GM21529 (cell line): ENCODE results near the gene TMC4.

Experiments used
- ATAC-seq: cut with Tn5 transposase; IDR thresholded peaks from one replicate; pipeline ENCODE4 v1.9.1; 2021; ENCODE audit not compliant: unreplicated experiment

TMC4 gene

DNA sequence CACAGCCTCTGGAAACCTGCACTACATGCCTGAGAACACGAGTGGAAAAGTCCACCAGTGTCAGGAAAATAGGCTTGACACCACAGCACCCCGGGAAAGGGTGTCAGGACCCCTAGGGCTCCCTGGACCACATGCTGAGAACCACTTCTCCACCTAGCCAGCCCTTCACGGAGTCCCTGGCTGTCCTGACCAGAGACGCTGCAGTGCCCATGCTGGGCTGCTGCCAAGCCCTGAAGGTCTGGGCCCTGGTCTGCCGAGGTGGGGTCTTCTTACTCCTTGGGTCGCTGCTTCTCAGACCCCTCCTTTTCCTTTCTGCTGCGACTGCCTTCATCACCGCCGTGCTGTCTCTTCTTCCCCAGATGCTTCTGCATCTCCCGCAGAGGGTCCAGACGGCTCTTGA is 16.5 kb downstream of the TMC4 start:
- ATAC-seq = no peak

DNA sequence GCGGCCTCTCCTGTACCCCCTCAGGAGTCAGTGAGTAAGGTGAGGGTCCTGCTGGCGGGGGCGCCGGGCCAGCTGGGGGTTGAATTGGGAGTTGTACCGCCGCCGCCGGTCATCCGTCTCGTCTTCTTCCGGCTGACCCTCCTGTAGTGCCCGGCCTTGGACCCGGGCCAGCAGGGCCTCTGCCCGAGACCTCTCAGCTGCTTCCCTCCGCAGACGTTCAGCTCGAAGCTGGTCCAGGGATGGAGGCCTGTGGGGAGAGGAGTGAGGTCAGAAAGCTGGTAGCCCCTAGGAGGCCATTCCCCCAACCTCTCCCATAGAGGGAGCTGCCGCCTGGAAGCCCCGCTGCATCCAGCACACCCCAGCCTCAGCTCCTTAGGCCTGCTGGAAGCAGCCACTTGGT is 17.3 kb downstream of the TMC4 start:
- no peak for ATAC-seq

DNA sequence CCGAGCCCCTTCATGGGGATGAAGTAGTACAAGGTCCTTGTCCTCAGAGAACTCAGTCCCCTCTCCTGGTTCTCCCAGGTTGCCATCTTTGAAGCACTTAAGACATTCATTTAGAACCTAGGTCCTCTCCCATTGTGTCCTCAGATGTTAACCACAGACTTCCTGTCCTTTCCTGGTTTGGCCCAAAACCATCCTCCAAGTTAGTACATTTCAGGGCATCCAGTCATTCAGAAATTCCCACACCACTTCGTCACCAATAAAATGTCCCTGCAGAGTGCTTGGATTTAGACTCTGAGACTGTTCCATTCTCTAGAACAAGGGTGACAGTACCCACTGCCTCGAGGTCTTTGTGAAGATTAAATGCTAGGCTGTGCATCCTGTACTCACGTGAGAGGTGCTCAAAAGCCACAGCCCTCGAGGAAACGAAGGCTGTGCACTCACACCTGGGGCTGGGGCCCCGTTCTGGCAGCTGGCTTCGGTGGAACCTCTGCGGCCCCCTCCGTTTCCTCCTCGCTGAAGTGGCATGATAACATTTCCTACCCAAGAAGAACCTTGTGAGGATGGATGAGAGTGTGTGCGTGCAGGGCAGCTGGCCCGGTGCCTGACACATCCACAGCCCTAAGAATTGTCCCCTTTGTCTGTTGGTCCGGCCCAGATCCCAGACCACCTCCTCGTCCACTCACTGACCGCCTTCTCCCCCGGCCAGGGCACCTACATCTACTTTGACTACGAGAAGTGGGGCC is 18.2 kb downstream of the TMC4 start:
- ATAC-seq = no peak

DNA sequence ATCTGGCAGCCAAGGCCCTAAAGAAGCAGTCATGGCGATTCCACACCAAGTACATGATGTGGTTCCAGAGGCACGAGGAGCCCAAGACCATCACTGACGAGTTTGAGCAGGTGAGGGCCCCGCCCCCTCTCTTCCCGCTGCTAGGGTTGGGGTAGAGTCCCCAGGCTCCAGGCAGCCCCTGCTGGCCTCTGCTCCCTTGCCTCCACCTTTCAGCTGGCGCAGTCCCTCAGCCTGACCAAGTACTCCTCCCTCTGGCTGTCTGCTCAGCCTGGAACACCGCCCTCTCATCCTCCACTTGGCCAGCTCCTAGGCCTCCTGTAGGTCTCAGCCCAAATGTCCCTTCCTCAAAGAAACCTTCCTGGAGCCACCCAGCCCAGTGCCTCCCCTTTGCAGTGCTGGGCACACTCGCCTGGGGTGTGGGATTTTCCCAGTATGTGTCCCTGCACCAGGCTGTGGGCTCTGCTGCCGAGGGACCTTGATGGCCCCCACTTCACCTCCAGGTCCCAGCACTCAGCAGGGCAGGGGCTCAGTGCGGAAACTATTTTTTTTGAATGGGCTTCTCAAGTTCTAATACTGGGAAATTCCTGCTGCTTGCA is 19.1 kb downstream of the TMC4 start:
- no peak for ATAC-seq

DNA sequence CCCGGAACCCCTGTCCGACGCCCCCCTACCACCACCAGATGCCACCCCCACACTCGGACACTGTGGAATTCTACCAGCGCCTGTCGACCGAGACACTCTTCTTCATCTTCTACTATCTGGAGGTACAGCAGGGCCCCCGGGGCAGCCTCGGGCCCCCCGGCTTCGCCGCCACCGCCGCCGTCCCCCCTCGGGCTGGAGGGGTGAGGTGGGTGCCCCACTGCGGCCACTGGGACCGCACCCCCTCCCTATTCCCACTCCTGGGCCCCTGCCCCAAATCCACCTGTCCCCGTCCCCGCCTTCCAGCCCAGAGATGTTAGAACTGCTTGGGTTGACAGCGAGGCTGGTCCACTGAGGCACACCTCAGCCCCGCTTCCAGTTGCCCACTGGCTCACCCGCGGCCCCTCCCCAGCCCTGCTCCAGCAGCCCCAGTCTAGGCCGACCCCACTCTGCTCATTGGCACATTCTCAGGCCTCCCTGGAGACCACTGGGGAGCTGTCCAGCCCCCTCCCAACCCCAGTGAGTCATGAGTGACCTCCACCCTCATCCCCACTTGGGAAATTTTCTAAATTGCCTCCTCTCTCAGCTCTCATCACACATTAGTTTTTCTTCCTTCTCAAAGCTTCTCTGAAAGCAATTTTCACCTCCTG is 20.0 kb downstream of the TMC4 start:
- no peak for ATAC-seq

DNA sequence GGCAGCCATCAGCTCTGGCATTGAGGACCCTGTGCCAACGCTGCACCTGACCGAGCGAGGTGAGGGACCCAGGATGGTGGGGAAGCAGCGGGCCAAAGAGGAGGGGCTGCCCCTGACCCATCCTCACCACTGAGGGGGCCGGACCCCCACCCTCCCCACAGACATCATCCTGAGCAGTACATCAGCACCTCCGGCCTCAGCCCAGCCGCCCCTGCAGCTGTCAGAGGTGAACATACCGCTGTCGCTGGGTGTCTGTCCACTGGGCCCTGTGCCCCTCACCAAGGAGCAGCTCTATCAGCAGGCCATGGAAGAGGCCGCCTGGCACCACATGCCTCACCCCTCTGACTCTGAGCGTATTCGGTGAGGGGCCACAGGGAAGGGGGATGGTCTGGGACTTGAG is 20.7 kb downstream of the TMC4 start:
- no peak for ATAC-seq

DNA sequence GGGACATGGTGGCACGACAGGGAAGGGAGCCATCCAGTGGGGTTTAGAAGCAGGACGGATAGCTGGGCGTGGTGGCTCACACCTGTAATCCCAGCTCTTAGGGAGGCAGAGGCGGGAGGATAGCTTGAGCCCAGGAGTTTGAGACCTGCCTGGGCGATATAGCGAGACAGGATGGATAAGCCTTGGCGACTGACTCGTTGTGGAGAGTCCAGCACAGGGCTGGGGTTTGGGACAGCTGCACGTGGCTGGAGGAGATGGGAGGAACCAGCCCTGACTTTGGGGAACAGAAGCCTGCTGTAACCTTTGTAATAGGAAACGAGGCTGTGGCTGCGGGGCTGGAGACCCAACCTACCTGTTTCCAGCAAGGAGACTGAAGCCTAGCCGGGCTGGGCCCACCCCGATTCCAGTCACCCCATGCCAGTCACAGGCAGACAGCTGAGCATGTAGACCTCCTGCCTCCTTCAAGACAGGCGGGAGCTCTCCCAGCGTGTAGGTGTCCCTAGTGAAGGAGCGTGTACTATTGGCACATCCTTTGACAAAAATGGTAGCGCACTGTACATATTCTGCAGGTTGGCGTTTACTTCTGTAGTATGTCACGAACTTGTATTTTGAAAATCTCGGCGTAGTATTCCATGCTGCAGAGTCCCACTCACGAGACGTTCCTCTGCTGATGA is 21.5 kb downstream of the TMC4 start:
- ATAC-seq = no peak

DNA sequence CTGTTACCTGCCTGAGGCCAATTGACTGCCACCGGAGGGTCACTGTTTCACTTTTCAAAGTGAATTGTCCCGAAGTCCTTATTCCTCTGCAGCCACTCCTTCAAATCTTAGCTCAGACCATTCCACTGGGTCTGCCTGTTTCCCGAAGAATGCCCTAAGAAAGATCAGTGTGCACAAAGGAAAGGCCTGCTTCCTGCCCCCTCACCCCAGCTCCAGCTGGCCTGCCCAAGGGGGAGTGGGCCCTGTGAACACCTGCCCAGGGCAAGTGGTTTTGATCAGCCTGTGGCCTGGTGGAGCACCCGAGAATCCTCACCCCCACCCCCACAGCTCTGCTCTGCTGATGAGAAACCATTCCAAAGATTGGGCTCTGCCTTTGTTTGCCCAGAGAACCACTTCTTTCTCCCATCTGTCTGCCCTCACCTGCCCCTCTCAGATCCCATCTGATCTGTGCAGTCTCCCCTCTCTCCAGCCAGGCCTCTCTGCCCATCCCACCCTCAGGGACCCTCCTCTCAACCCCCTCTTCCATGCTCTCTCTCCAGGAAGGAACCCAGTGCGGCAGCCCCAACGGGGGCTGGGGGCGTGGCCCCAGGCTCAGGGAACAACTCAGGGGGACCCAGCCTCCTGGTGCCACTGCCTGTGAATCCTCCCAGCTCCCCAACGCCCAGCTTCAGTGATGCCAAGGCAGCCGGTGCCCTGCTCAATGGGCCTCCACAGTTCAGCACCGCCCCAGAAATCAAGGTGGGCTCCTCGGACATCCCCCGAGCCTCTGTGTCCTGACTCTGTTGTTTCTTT is 23.7 kb downstream of the TMC4 start:
- ATAC-seq = no peak

DNA sequence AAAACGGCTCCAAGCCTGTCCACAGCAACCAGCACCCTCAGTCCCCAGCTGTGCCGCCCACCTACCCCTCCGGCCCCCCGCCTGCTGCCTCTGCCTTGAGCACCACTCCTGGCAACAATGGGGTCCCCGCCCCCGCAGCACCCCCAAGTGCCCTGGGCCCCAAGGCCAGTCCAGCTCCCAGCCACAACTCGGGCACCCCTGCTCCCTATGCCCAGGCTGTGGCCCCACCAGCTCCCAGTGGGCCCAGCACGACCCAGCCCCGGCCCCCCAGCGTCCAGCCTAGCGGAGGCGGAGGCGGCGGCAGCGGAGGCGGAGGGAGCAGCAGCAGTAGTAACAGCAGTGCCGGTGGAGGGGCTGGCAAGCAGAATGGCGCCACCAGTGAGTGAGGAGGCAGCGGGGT is 24.8 kb downstream of the TMC4 start:
- ATAC-seq = no peak

DNA sequence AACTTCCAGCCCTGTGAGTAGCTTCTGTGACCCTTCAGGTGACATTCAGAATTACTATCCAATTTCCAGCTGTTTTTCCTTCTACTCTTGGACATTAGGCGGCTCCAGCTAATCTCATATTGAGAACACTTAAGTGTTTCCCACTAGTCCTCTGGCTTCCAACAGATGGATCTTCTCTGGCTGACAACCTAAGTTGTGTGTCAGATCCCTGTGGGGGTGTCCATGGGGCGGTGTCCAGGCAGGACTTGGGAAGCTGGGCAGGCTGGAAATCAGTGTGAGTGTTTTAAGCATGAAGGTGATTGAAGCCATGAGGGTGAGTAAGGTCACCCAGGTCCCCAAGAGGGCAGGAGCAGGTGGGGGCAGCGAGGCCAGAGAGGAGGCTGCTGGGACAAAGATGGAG is 25.3 kb downstream of the TMC4 start:
- no peak for ATAC-seq

DNA sequence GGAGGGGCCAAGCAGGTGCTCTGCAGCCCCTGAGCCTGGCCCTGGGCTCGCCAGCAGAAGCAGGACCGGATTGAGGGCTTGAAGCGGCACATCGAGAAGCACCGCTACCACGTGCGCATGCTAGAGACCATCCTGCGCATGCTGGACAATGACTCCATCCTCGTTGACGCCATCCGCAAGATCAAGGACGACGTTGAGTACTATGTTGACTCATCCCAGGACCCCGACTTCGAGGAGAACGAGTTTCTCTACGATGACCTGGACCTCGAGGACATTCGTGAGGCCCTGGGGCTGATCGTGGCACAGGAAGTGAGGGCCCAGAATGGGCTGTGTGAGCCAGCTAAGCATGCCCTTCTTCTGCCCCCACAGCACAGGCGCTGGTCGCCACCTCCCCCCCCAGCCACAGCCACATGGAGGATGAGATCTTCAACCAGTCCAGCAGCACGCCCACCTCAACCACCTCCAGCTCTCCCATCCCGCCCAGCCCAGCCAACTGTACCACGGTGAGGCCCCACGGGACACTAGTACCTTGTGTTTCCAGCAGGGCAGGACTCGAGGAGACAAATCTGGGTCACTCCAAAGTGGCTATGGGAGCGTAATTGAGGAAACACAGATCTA is 27.3 kb downstream of the TMC4 start:
- ATAC-seq = no peak

DNA sequence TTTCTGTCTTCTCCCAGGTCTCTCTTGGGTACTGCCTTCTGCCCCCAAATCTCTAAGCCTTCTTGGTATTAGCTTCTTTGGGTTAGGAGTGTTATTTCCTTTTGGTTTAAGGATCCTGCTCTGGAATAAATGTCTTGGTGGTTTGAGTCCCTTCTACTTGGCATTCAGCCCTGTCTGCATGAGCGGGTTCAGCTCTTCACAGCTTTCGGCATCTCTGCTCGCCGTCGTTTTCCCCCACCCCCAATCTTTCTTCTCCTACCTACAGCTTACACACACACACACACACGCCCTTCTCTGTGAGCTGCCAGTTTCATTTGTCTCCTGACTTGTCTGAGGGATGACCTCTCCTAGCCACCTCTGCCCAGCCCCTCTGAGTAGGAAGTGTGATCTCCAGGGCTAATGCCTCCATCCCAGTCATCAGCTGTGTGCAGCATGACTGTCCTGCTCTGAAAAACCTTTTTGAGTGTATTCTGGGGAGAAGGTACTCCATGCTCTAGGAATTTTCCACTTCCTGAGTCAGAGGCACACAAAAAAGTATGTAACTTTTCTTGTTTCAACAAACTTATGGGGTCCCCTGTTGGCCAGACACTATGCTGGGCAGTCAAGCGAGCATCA is 30.7 kb downstream of the TMC4 start:
- no peak for ATAC-seq

DNA sequence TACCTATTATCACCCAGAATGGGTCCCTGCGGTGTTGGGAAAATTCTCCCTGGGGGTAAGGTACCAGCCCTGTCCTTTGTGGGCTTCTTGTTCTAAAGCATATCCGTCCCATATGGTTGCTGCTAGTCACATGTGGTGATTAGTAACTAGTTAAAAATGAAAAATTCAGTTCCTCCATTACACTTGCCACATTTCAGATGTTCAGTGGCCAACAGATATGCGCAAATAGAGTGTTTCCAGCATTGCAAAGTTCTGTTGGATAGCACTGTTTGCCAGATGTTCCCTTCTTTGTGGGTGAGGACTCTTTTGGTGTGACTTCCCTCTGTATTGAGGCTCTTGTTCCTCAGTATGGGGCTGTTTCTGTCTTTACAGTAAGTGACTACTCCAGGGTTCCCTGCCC is 31.6 kb downstream of the TMC4 start:
- ATAC-seq = no peak

DNA sequence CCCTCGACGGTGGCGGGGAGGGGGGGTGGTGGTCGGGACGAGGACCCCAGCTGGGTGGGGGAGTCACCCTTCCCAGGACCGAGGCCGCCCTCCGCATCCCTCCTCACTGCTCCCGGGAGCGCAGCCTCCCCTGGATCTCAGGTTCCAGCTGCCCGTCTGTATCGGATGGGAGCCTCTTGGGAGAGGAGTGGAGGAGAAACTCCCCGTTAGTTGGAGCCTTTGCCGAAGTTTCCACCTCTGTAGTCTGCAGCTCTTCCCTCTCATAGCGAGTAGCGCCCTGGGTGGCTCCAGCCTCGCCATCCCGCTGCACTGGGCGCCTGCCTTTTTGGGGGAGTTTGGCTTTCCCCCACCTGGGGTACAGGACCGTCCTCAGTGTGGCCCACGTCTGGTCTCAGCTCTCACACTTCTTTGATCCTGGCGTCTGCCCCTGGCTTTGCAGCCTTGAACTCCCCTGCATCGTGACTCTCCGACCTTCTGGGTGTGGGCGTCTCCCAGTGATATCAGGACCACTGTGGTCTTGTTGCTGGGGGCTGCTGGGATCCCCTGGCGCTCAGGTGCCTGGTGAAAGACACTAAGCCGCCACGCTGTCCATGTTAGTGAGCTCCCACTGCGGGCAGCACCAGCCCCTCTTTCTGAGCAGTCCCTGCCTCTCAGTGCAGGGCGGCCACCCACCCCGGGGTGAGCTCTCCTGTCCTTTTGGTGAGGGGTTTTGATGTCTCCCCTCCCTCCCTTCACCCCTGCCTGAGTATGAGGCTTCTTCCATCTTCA is 34.3 kb downstream of the TMC4 start:
- ATAC-seq = no peak

DNA sequence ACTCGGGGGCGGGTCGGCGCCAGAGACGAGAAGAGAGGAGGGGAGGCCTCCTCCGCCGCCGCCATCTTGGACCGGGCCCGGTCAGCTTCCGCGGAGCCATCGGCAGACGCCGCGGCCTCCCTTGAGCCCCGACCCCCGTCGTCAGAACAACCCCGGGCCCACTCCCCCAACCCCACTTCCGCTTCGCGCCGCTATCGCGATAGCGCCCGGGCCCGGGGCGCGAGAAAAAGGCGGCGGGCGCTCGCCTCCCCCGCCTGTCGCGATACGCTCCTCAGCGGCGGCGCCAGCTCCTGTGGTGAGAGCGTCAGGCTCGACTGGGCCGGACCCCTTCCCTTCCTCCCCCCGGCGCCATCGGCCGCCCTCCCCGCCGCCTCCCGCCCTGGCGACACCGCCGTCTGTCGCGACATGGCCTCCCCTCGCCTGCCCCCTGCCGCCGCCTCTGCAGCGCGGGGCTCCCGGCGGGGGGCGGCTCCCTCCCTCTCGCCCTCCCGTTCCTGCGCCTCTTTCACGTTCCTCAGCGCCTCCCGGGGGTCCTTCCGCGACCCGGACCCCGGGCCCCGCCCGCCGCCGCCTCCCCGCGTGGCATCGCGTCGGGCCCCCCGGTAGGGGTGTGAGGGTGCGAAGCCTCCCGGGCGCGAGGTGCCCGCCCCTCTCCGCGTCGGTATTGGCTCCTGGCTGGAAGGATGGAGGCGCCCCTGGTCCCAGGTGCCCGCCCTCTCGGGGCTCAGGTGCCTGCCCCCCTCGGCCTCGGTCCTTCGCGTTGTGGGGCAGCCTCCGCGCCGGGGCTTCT is 35.1 kb downstream of the TMC4 start, which contains the start of gene CNOT3:
Gene CNOT3 (plus strand): TSS at position 64 of the 790 bp plus-strand sequence. CDS start 5,217 bp downstream, outside the sequence.
- no peak for ATAC-seq

DNA sequence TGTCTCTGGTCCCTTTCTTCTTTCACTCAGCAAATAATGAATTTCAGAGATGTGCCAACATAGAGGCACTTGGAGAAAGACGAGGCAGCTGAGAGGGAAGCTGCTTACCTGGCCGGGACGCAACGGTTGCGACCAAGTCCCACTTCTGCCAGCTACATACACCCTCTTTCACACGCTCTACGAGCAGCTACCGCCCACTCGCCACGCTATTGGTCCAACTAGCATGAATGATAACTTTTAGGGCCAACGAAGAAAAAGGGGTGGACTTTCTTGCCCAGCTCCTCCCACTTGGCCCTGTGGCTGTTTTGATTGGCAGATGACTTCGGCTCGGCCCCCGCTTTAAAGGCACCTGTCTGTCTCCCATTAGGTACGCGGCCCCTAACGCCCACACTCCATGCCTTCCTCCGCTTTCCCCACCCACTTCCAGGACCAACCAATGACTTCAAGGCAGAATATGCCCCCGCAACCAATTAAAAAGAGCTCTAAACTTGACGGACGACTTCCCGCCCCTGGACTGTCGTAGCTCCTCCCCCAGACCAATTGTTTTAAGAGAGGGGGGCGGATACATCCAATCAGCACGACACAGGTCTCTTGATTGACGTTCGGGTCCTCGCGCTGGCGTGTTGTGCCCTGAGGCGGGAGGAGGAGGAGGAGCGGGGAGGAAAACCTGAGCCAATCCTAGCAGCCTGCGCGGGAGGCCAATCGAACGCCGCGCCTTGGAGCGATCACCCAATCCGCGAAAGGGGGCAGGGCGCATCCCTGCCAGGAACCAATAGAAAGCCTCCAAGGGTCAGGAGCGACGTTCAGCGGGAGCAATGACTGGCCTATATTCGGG is 35.9 kb downstream of the TMC4 start:
- peak; percentile 76 for ATAC-seq

DNA sequence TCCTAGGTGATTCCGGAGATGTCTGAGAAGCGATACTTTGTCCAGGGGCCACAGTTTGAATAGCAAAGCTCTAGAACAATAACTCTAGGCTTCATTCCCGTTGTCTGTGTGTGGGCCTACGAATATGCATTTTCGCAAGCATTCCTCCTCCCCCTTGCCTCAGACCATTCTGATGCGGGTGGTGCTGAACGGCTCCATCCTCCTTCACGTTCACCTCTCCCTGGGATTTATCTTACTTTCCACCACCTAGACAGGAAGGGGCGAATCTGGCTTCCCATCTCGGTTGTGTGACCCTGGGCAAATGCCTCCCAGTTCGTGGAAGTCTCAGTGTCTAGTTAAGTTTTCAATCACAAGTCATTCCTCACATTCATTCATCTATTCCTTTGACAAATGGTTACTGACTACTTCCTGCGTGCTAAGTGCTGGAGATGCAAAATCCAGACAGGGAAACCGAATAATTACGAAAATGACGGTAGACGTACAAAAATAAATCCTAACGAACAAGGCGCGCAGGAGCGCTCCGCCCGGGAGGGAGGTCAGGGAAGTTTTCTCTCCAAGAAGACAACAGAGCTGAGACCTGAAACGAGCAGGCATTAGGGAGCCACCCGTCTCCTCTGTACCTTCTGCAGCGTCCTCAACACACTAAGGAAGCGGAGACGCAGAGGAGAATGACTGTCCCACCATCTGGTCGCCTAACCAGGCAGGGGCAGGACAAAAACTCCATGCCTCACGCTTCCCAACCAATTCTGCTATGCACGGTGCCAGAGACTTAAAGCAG is 36.7 kb downstream of the TMC4 start:
- ATAC-seq = no peak
